ENCODE measurements around the gene ULK4.

The ULK4 gene

DNA sequence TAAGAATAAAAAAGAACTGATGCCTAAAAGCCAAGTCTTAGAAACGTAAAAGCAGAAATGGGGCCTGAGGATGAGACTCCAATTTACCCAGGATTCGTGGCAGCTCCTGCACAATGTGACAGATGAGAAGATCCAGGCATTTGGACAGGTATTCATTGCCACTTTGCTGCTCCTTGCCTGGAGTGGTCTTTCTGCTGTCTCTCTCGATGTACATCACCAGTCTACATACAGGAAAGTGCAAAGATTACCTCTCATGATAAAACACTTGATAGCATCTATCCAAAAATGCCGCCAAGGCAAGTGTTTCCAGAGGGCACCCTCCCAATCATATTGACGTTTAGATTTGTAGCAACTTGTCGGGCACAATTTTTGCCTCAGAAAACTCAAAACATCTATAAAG, 244.3 kb downstream of the ULK4 start:
- H3K4me3 ChIP-seq (ENCODE audit: low read length), result no peak overlapping the region
- no peaks in the 10 kb centered on the region for H3K9me3 ChIP-seq (ENCODE audit: insufficient read depth, low read length)
- H3K27ac ChIP-seq (ENCODE audit: low read length), result no peak overlapping the region
- H3K4me1 ChIP-seq (ENCODE audit: low read length), result peaks cover 9% of the 10 kb centered on the region
- H4K20me1 ChIP-seq (ENCODE audit: insufficient read depth, low read length), result no peaks in the 10 kb centered on the region
- H2AFZ ChIP-seq (ENCODE audit: low read depth, low read length), result no peak overlapping the region
- H3K36me3 ChIP-seq (replicated peaks; ENCODE audit: low read depth, low read length), result no peaks in the 10 kb centered on the region
- no peak overlapping the region for H3K4me2 ChIP-seq (ENCODE audit: low read length)
- no peaks in the 10 kb centered on the region for H3K27me3 ChIP-seq (ENCODE audit: low read depth, low read length)
- H3K9ac ChIP-seq (ENCODE audit: low read length), result no peak overlapping the region
- H3K79me2 ChIP-seq (ENCODE audit: low read length), result no peaks in the 10 kb centered on the region
- TF ChIP-seq EZH2phosphoT487 (IDR thresholded peaks at IDR 0.05; ENCODE audit: low read depth), result no peak
- TF ChIP-seq, protein P1, sequence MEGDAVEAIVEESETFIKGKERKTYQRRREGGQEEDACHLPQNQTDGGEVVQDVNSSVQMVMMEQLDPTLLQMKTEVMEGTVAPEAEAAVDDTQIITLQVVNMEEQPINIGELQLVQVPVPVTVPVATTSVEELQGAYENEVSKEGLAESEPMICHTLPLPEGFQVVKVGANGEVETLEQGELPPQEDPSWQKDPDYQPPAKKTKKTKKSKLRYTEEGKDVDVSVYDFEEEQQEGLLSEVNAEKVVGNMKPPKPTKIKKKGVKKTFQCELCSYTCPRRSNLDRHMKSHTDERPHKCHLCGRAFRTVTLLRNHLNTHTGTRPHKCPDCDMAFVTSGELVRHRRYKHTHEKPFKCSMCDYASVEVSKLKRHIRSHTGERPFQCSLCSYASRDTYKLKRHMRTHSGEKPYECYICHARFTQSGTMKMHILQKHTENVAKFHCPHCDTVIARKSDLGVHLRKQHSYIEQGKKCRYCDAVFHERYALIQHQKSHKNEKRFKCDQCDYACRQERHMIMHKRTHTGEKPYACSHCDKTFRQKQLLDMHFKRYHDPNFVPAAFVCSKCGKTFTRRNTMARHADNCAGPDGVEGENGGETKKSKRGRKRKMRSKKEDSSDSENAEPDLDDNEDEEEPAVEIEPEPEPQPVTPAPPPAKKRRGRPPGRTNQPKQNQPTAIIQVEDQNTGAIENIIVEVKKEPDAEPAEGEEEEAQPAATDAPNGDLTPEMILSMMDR (IDR thresholded peaks at IDR 0.05; ENCODE audit: low read depth, low read length), result no peak

DNA sequence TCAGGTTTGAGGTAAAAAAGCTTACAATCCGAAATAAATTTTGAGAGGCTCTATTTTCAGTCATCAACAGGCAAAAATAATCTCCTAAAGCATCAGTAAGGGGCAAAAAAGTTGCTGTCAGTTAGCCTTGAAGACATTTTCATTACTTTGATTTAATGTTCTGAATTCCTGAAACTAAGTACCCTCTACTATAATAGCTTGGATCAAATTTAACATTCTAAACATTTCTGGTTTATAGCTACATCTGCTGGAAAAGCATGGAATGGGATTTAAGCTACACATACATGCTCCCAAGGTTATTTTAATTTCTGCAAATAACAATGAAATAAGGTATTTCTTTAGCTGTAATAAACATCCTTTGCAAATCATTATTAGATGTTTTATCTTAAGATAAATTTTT, 245.4 kb downstream of the ULK4 start:
- H3K4me2 ChIP-seq (ENCODE audit: low read length), result no peak overlapping the region
- H3K36me3 ChIP-seq (replicated peaks; ENCODE audit: low read depth, low read length), result no peaks in the 10 kb centered on the region
- TF ChIP-seq EZH2phosphoT487 (IDR thresholded peaks at IDR 0.05; ENCODE audit: low read depth), result no peak
- TF ChIP-seq, protein P1 (IDR thresholded peaks at IDR 0.05; ENCODE audit: low read depth, low read length), result no peak

DNA sequence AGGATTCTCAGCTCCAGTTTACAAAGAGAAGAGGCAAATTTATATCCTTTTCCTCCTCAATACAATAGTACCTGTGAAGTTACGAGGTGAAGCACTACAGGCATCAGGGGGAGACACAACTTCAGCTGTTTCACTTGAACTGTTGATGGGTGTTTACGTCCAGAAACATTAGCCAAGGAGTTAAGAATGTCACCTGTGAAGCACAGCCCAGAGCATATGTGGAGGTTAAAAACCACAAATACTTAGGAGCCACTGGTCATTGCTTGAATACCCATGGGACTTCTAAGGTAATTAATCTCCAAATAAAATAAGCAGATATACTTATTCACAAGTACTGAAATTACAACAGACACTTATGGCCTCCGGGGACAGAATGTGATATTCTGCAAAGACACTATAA, 246.5 kb downstream of the ULK4 start:
- no peak overlapping the region for H3K4me2 ChIP-seq (ENCODE audit: low read length)
- H3K9me3 ChIP-seq (ENCODE audit: insufficient read depth, low read length), result no peaks in the 10 kb centered on the region
- H3K79me2 ChIP-seq (ENCODE audit: low read length), result no peaks in the 10 kb centered on the region
- H2AFZ ChIP-seq (ENCODE audit: low read depth, low read length), result no peak overlapping the region
- no peaks in the 10 kb centered on the region for H3K27me3 ChIP-seq (ENCODE audit: low read depth, low read length)
- H3K36me3 ChIP-seq (replicated peaks; ENCODE audit: low read depth, low read length), result no peaks in the 10 kb centered on the region
- no peak overlapping the region for H3K9ac ChIP-seq (ENCODE audit: low read length)
- peaks cover 9% of the 10 kb centered on the region for H3K4me1 ChIP-seq (ENCODE audit: low read length)
- H3K27ac ChIP-seq (ENCODE audit: low read length), result no peak overlapping the region
- TF ChIP-seq EZH2phosphoT487 (IDR thresholded peaks at IDR 0.05; ENCODE audit: low read depth), result no peak
- TF ChIP-seq, protein P1 (IDR thresholded peaks at IDR 0.05; ENCODE audit: low read depth, low read length), result no peak
- no peak overlapping the region for H3K4me3 ChIP-seq (ENCODE audit: low read length)
- no peaks in the 10 kb centered on the region for H4K20me1 ChIP-seq (ENCODE audit: insufficient read depth, low read length)

More for the DNA sequence above, 245.4 kb downstream of the ULK4 start:
- H3K4me1 ChIP-seq (ENCODE audit: low read length), result peaks cover 9% of the 10 kb centered on the region
- H3K79me2 ChIP-seq (ENCODE audit: low read length), result no peaks in the 10 kb centered on the region
- H2AFZ ChIP-seq (ENCODE audit: low read depth, low read length), result no peak overlapping the region
- no peak overlapping the region for H3K4me3 ChIP-seq (ENCODE audit: low read length)
- H3K9ac ChIP-seq (ENCODE audit: low read length), result no peak overlapping the region
- H3K9me3 ChIP-seq (ENCODE audit: insufficient read depth, low read length), result no peaks in the 10 kb centered on the region
- no peak overlapping the region for H3K27ac ChIP-seq (ENCODE audit: low read length)
- H4K20me1 ChIP-seq (ENCODE audit: insufficient read depth, low read length), result no peaks in the 10 kb centered on the region
- no peaks in the 10 kb centered on the region for H3K27me3 ChIP-seq (ENCODE audit: low read depth, low read length)

DNA sequence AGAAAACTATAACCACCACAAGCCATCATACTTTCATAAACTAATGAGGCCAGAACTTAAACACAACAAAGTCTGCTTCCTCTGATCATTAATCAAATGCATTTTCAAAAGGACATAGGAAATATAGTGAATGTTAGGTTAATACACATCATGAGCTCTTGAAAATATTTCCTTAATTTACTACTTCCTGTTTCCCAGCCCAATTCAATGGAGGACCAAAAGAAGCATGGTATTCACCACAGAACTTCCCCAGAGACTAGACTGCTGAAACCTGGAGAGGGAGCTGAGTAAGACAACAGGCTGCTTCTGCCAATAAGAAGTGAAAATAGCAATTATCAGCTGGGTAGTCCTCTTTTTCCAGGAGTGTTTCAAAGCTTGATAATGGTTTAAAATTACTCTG, 250.3 kb downstream of the ULK4 start:
- Histone ChIP-seq H3K79me2 (ENCODE audit: low read length) (no peaks in the 10 kb centered on the region), H3K4me3 (ENCODE audit: low read length) (no peak overlapping the region), H2AFZ (ENCODE audit: low read depth, low read length) (no peak overlapping the region), H3K4me2 (ENCODE audit: low read length) (no peak overlapping the region), H3K27me3 (ENCODE audit: low read depth, low read length) (no peaks in the 10 kb centered on the region), H4K20me1 (ENCODE audit: insufficient read depth, low read length) (no peaks in the 10 kb centered on the region), H3K9me3 (ENCODE audit: insufficient read depth, low read length) (no peaks in the 10 kb centered on the region), H3K4me1 (ENCODE audit: low read length) (peaks cover 9% of the 10 kb centered on the region), H3K36me3 (replicated peaks; ENCODE audit: low read depth, low read length) (no peaks in the 10 kb centered on the region), H3K9ac (ENCODE audit: low read length) (no peak overlapping the region), H3K27ac (ENCODE audit: low read length) (no peak overlapping the region)
- no peak for TF ChIP-seq EZH2phosphoT487 (IDR thresholded peaks at IDR 0.05; ENCODE audit: low read depth)
- TF ChIP-seq, protein P1 (IDR thresholded peaks at IDR 0.05; ENCODE audit: low read depth, low read length), result no peak

Measured in OCI-LY3 (cell line).